Suprapubic skin (tissue), 4 donors: Measurements from ENCODE around the gene SPATS2L. TPM values are rescaled to one million over a fixed set of nuclear protein-coding genes. Genes with fewer than 3 reads are reported as not detected.

Experiments used
- DNase-seq, 2 donors: peaks; one replicate each; pipeline ENCODE4 v3.0.0-alpha.2; 2019; ENCODE audit warnings: low spot score in 2 of 2
- H3K27ac ChIP-seq: fragments of 200-600 bp; sonication (generic); one replicate; pipeline ENCODE4 v1.5.1; 2019
- H3K27me3 ChIP-seq: fragments of 200-600 bp; sonication (generic); one replicate; pipeline ENCODE4 v1.5.1; 2019
- H3K36me3 ChIP-seq: fragments of 200-600 bp; sonication (generic); one replicate; pipeline ENCODE4 v1.5.1; 2019
- H3K4me1 ChIP-seq: fragments of 200-600 bp; sonication (generic); one replicate; pipeline ENCODE4 v1.5.1; 2019
- H3K4me3 ChIP-seq: fragments of 200-600 bp; sonication (generic); one replicate; pipeline ENCODE4 v1.5.1; 2019; ENCODE audit warnings: mild to moderate bottlenecking
- H3K9me3 ChIP-seq: fragments of 200-600 bp; sonication (generic); one replicate; pipeline ENCODE4 v1.5.1; 2019
- CTCF ChIP-seq, 2 donors: fragments of 200-600 bp in 1 of 2; fragments of 450-650 bp in 1 of 2; sonication (generic) in 1 of 2; IDR thresholded peaks; one replicate each; pipeline ENCODE4 v1.5.1; 2016 to 2019; ENCODE audit warnings: antibody characterized with exemption in 2 of 2, mild to moderate bottlenecking in 1 of 2, moderate library complexity in 1 of 2
- EP300 ChIP-seq: sonication (generic); formaldehyde crosslinking; IDR thresholded peaks from one replicate; pipeline ENCODE4 v1.6.1; 2017; ENCODE audit warnings: antibody characterized with exemption
- POLR2A ChIP-seq, 2 donors: fragments of 450-650 bp; IDR thresholded peaks; one replicate each; pipeline ENCODE4 v1.6.1; 2017; ENCODE audit warnings: antibody characterized with exemption in 2 of 2, mild to moderate bottlenecking in 2 of 2, moderate library complexity in 2 of 2
- POLR2AphosphoS5 ChIP-seq, 3 donors: sonication (generic); formaldehyde crosslinking; IDR thresholded peaks; one replicate each; pipeline ENCODE4 v1.6.1; 2017; ENCODE audit warnings: antibody characterized with exemption in 3 of 3
- WGBS: methylation state at CpG from one replicate; pipeline ENCODE4 v1.1.5; 2018; 5-methylcytosine and 5-hydroxymethylcytosine counted together
- total RNA-seq, 4 donors: library from RNA; depleted of rRNA; stranded (reverse); fragments of >200 nt; gene quantifications; one replicate each; pipeline ENCODE4 v1.1.0, GENCODE V29; 2016

Gene SPATS2L
- total RNA-seq, 4 donors from 2014 or later = 39.9 to 104 (median 57.7) TPM

- peaks cover 13% of the 10 kb centered on the region for H3K4me1 ChIP-seq
- H3K27me3 ChIP-seq = no peaks in the 10 kb centered on the region
- no peak for DNase-seq
- TF ChIP-seq POLR2A (IDR thresholded peaks at IDR 0.05) = no peak
- no peak for TF ChIP-seq EP300
- no peak for TF ChIP-seq CTCF (IDR thresholded peaks at IDR 0.05)
- TF ChIP-seq POLR2AphosphoS5 (IDR thresholded peaks at IDR 0.05) = no peak
- whole genome bisulfite sequencing = 84% methylated on average over 5 of the region's 5 CpGs
- no peaks in the 10 kb centered on the region for H3K9me3 ChIP-seq
- no peak overlapping the region for H3K27ac ChIP-seq
- no peaks in the 10 kb centered on the region for H3K36me3 ChIP-seq
- H3K4me3 ChIP-seq = no peak overlapping the region
Observed at GRCh38 chr2:200297100-200297499, 9.4 kb upstream of the SPATS2L start.

GRCh38 chr2:200297989-200298388 is 8.5 kb upstream of the SPATS2L start:
- TF ChIP-seq POLR2A (IDR thresholded peaks at IDR 0.05) (no peak), POLR2AphosphoS5 (IDR thresholded peaks at IDR 0.05) (no peak), EP300 (no peak), CTCF (IDR thresholded peaks at IDR 0.05) (no peak)
- Histone ChIP-seq H3K27ac (no peak overlapping the region), H3K9me3 (no peaks in the 10 kb centered on the region), H3K4me3 (no peak overlapping the region), H3K4me1 (peaks cover 13% of the 10 kb centered on the region), H3K36me3 (no peaks in the 10 kb centered on the region), H3K27me3 (no peaks in the 10 kb centered on the region)
- WGBS = 95% methylated on average over 5 of the region's 5 CpGs
- DNase-seq = no peak

GRCh38 chr2:200298816-200299215 is 7.7 kb upstream of the SPATS2L start:
- TF ChIP-seq CTCF (IDR thresholded peaks at IDR 0.05) (no peak), POLR2A (IDR thresholded peaks at IDR 0.05) (no peak), POLR2AphosphoS5 (IDR thresholded peaks at IDR 0.05) (no peak), EP300 (no peak)

GRCh38 chr2:200300065-200300464 is 6.4 kb upstream of the SPATS2L start:
- H3K4me1 ChIP-seq = peaks cover 14% of the 10 kb centered on the region
- H3K27ac ChIP-seq = no peak overlapping the region
- TF ChIP-seq POLR2AphosphoS5 (IDR thresholded peaks at IDR 0.05) = no peak
- TF ChIP-seq CTCF (IDR thresholded peaks at IDR 0.05) = no peak
- TF ChIP-seq POLR2A (IDR thresholded peaks at IDR 0.05) = no peak
- no peak for TF ChIP-seq EP300
- no peaks in the 10 kb centered on the region for H3K27me3 ChIP-seq
- H3K9me3 ChIP-seq = no peaks in the 10 kb centered on the region
- no peak for DNase-seq
- WGBS = 90% methylated on average over 1 of the region's 1 CpG
- no peaks in the 10 kb centered on the region for H3K36me3 ChIP-seq
- H3K4me3 ChIP-seq = no peak overlapping the region

More at GRCh38 chr2:200298816-200299215, 7.7 kb upstream of the SPATS2L start:
- Histone ChIP-seq H3K4me3 (no peak overlapping the region), H3K27me3 (no peaks in the 10 kb centered on the region), H3K9me3 (no peaks in the 10 kb centered on the region), H3K36me3 (no peaks in the 10 kb centered on the region), H3K4me1 (peaks cover 13% of the 10 kb centered on the region), H3K27ac (no peak overlapping the region)
- no peak for DNase-seq
- WGBS = 98% methylated on average over 3 of the region's 3 CpGs

GRCh38 chr2:200300638-200301314 is 5.7 kb upstream of the SPATS2L start:
- no peaks in the 10 kb centered on the region for H3K36me3 ChIP-seq
- TF ChIP-seq CTCF (IDR thresholded peaks at IDR 0.05) (no peak), EP300 (no peak), POLR2A (IDR thresholded peaks at IDR 0.05) (no peak), POLR2AphosphoS5 (IDR thresholded peaks at IDR 0.05) (no peak)
- WGBS = 55% methylated on average over 4 of the region's 4 CpGs
- no peak overlapping the region for H3K4me3 ChIP-seq
- H3K27ac ChIP-seq = no peak overlapping the region
- DNase-seq = no peak
- H3K4me1 ChIP-seq = peaks cover 20% of the 10 kb centered on the region
- no peaks in the 10 kb centered on the region for H3K9me3 ChIP-seq
- H3K27me3 ChIP-seq = no peaks in the 10 kb centered on the region
